ENCODE data around the gene ADPRS. TPM values are rescaled to one million over a fixed set of nuclear protein-coding genes. Genes with fewer than 3 reads are reported as not detected.
A peak's percentile ranks its signal among the peaks of the same experiment; 100 is the strongest.

Gene ADPRS
- total and polyA plus RNA-seq, 9 of the 15 experiments (the other 6 are each of a cell fraction or from before 2014, with no cell fraction given) = 5.9 to 40.0 (median 27.4) TPM

DNA sequence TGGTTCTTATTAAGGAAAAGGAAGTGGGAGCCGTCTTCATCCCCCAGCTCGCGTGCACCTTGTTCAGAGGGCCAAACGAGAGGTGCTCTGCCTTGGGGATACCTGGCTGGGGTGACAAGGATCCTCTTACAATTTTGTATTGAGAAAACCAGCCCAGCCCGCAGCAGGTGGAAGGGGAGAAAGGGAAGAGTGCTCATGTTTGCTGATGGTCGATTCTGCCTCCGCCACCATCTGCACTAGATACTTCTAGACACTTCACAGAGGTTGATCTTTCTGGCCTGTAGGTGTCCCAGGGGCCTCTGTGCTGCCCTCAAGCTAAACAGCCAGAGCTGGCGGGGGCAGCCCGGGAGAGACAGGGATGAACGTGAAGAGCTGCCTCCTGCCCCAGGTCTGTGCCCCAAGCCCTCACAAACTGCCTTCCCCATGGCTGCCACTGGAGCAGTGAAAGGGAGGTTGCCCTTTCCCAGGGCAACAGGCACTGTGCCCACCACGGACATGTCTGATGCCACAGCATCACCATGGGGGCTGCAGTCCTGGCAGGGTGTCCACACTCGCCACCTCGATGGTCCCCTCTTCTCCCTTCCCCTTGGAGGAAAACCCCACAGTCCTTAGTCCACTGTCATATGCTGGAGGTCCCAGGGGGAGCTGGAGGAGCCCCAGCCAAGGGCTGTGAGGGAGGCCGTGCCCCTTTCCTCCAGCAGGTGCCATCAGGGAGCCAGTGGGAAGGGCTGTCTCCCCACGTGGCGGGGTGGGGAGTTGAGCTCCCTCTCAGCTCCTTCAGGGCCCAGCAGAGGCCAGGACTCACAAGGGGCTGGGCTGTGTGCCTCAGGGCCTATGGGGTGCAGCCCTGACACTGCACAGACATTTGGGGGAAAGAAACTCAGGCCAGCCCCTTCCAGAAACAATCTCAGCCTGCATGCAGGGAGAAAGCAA is 8.1 kb downstream of the ADPRS start (continued):
- TF ChIP-seq, protein P1, sequence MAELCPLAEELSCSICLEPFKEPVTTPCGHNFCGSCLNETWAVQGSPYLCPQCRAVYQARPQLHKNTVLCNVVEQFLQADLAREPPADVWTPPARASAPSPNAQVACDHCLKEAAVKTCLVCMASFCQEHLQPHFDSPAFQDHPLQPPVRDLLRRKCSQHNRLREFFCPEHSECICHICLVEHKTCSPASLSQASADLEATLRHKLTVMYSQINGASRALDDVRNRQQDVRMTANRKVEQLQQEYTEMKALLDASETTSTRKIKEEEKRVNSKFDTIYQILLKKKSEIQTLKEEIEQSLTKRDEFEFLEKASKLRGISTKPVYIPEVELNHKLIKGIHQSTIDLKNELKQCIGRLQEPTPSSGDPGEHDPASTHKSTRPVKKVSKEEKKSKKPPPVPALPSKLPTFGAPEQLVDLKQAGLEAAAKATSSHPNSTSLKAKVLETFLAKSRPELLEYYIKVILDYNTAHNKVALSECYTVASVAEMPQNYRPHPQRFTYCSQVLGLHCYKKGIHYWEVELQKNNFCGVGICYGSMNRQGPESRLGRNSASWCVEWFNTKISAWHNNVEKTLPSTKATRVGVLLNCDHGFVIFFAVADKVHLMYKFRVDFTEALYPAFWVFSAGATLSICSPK (IDR thresholded peaks at IDR 0.05; ENCODE audit: borderline replicate concordance) = no peak
- TF ChIP-seq CHCHD3 (CRISPR knock-in tag; IDR thresholded peaks at IDR 0.05) = no peak
- TF ChIP-seq MTF1 (CRISPR knock-in tag; IDR thresholded peaks at IDR 0.05; ENCODE audit: borderline replicate concordance) = no peak
- TF ChIP-seq FOXP1 (CRISPR knock-in tag; IDR thresholded peaks at IDR 0.05) = no peak
- no peak for TF ChIP-seq KAT7 (CRISPR knock-in tag; IDR thresholded peaks at IDR 0.05; ENCODE audit: borderline replicate concordance)
- TF ChIP-seq, protein P2, sequence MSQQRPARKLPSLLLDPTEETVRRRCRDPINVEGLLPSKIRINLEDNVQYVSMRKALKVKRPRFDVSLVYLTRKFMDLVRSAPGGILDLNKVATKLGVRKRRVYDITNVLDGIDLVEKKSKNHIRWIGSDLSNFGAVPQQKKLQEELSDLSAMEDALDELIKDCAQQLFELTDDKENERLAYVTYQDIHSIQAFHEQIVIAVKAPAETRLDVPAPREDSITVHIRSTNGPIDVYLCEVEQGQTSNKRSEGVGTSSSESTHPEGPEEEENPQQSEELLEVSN (IDR thresholded peaks at IDR 0.05; ENCODE audit: borderline replicate concordance in 1 of 2, extremely low read depth in 1 of 2, insufficient read depth in 1 of 2, insufficient read length in 1 of 2, low read depth in 1 of 2, low read length in 1 of 2, poor library complexity in 1 of 2, severe bottlenecking in 1 of 2) = no peak
- TF ChIP-seq, protein P3, sequence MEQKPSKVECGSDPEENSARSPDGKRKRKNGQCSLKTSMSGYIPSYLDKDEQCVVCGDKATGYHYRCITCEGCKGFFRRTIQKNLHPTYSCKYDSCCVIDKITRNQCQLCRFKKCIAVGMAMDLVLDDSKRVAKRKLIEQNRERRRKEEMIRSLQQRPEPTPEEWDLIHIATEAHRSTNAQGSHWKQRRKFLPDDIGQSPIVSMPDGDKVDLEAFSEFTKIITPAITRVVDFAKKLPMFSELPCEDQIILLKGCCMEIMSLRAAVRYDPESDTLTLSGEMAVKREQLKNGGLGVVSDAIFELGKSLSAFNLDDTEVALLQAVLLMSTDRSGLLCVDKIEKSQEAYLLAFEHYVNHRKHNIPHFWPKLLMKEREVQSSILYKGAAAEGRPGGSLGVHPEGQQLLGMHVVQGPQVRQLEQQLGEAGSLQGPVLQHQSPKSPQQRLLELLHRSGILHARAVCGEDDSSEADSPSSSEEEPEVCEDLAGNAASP (IDR thresholded peaks at IDR 0.05) = no peak
- TF ChIP-seq MYC (IDR thresholded peaks at IDR 0.05; ENCODE audit: low read depth, low read length) = 0 out of 2 replicates have a peak, but pooled peaks have one; percentile 43
- no peak for TF ChIP-seq MYC (CRISPR knock-in tag; IDR thresholded peaks at IDR 0.05; ENCODE audit: borderline replicate concordance, low read depth)
- no peak for TF ChIP-seq ZSCAN29 (IDR thresholded peaks at IDR 0.05)
- TF ChIP-seq ZNF384 (IDR thresholded peaks at IDR 0.05; ENCODE audit: low read depth, low read length) = no peak
- no peak for TF ChIP-seq ZNF431 (CRISPR knock-in tag; IDR thresholded peaks at IDR 0.05)
- no peak for TF ChIP-seq TAF7 (tag; IDR thresholded peaks at IDR 0.05)
- TF ChIP-seq SMC3 (conservative IDR thresholded peaks at IDR 0.05; ENCODE audit: insufficient read depth, low read depth, low read length) = 0 out of 2 replicates have a peak, but pooled peaks have one; percentile 27
- no peak for TF ChIP-seq ZC3H8 (IDR thresholded peaks at IDR 0.05)
- TF ChIP-seq HDAC8 (tag; IDR thresholded peaks at IDR 0.05) = no peak
- TF ChIP-seq, protein P4, sequence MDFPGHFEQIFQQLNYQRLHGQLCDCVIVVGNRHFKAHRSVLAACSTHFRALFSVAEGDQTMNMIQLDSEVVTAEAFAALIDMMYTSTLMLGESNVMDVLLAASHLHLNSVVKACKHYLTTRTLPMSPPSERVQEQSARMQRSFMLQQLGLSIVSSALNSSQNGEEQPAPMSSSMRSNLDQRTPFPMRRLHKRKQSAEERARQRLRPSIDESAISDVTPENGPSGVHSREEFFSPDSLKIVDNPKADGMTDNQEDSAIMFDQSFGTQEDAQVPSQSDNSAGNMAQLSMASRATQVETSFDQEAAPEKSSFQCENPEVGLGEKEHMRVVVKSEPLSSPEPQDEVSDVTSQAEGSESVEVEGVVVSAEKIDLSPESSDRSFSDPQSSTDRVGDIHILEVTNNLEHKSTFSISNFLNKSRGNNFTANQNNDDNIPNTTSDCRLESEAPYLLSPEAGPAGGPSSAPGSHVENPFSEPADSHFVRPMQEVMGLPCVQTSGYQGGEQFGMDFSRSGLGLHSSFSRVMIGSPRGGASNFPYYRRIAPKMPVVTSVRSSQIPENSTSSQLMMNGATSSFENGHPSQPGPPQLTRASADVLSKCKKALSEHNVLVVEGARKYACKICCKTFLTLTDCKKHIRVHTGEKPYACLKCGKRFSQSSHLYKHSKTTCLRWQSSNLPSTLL (IDR thresholded peaks at IDR 0.05) = no peak
- no peak for TF ChIP-seq ZNF175 (CRISPR knock-in tag; IDR thresholded peaks at IDR 0.05; ENCODE audit: low read depth)
- TF ChIP-seq, protein P5, sequence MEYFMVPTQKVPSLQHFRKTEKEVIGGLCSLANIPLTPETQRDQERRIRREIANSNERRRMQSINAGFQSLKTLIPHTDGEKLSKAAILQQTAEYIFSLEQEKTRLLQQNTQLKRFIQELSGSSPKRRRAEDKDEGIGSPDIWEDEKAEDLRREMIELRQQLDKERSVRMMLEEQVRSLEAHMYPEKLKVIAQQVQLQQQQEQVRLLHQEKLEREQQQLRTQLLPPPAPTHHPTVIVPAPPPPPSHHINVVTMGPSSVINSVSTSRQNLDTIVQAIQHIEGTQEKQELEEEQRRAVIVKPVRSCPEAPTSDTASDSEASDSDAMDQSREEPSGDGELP (CRISPR knock-in tag; IDR thresholded peaks at IDR 0.05; ENCODE audit: borderline replicate concordance) = 0 out of 2 replicates have a peak, but pooled peaks have one; percentile 18
